Upper lobe of left lung (tissue), 6 donors: ENCODE measurements around the gene GPD1L. TPM values are rescaled to one million over a fixed set of nuclear protein-coding genes. Genes with fewer than 3 reads are reported as not detected.
"Not testable (repeated sequence)": the region's sequence is repeated elsewhere in the genome, so short reads cannot be mapped to it uniquely, and the experiment has no call there.

ENCODE experiments used
- ATAC-seq, 2 donors: fragments of 200-7000 bp; cut with Tn5 transposase; one replicate each; pipeline ENCODE4 v1.9.1; 2022; ENCODE audit warnings: mild to moderate bottlenecking in 2 of 2, moderate library complexity in 2 of 2; ENCODE audit not compliant: low FRiP score in 2 of 2
- DNase-seq, 2 donors: peaks; one replicate each; pipeline ENCODE4 v3.0.0-alpha.2; 2019 to 2020
- H3K27ac ChIP-seq, 4 donors: fragments of 200-600 bp; sonication (generic); one replicate each; pipeline ENCODE4 v1.5.1; 2016 to 2019
- H3K27me3 ChIP-seq, 4 donors: fragments of 200-600 bp; sonication (generic); one replicate each; pipeline ENCODE4 v1.5.1; 2017 to 2019
- H3K36me3 ChIP-seq, 4 donors: fragments of 200-600 bp; sonication (generic); one replicate each; pipeline ENCODE4 v1.5.1; 2016 to 2019
- H3K4me1 ChIP-seq, 4 donors: fragments of 200-600 bp; sonication (generic); one replicate each; pipeline ENCODE4 v1.5.1; 2018 to 2019
- H3K4me3 ChIP-seq, 4 donors: fragments of 200-600 bp; sonication (generic); one replicate each; pipeline ENCODE4 v1.5.1; 2017 to 2019; ENCODE audit warnings: mild to moderate bottlenecking in 2 of 4, moderate library complexity in 1 of 4
- H3K9me3 ChIP-seq, 4 donors: fragments of 200-600 bp; sonication (generic); one replicate each; pipeline ENCODE4 v1.5.1; 2018 to 2019
- CTCF ChIP-seq, 6 experiments: fragments of 450-650 bp in 4 of 6; fragments of 200-600 bp in 2 of 6; sonication (generic) in 2 of 6; IDR thresholded peaks; one replicate each; pipeline ENCODE4 v1.5.1; 2016 to 2019; ENCODE audit warnings: antibody characterized with exemption in 6 of 6
- EP300 ChIP-seq, 4 donors: sonication (generic); formaldehyde crosslinking; IDR thresholded peaks; one replicate each; pipeline ENCODE4 v1.5.1; 2017; ENCODE audit warnings: antibody characterized with exemption in 4 of 4, control low read depth in 2 of 4
- POLR2A ChIP-seq, 4 donors: fragments of 450-650 bp; IDR thresholded peaks; one replicate each; pipeline ENCODE4 v1.5.1; 2016 to 2017; ENCODE audit warnings: antibody characterized with exemption in 4 of 4, mild to moderate bottlenecking in 2 of 4
- POLR2AphosphoS5 ChIP-seq, 2 donors: sonication (generic); formaldehyde crosslinking; IDR thresholded peaks; one replicate each; pipeline ENCODE4 v1.5.1; 2017; ENCODE audit warnings: antibody characterized with exemption in 2 of 2
- WGBS, 2 donors: methylation state at CpG; one replicate each; pipeline ENCODE4 v1.1.5; 2017 to 2018; 5-methylcytosine and 5-hydroxymethylcytosine counted together
- total RNA-seq, 6 donors: library from RNA; depleted of rRNA in 4 of 6; stranded (reverse); fragments of >200 nt in 4 of 6; gene quantifications; one replicate each; pipeline versions ENCODE4 v1.1.0 to v1.2.1, GENCODE V29; 2016 to 2021
- donor health status: DM: no; HTN: no; CAD: no; lungs with moderate emphysema.
- donor health status: DM: no; HTN: yes; CAD: no; lungs with severe emphysema.

Gene GPD1L
- 100 to 1,000 TPM in 4 of 6 donors, 10 to 100 TPM in 2; 50.8 to 221 (median 115) TPM for total RNA-seq

DNA sequence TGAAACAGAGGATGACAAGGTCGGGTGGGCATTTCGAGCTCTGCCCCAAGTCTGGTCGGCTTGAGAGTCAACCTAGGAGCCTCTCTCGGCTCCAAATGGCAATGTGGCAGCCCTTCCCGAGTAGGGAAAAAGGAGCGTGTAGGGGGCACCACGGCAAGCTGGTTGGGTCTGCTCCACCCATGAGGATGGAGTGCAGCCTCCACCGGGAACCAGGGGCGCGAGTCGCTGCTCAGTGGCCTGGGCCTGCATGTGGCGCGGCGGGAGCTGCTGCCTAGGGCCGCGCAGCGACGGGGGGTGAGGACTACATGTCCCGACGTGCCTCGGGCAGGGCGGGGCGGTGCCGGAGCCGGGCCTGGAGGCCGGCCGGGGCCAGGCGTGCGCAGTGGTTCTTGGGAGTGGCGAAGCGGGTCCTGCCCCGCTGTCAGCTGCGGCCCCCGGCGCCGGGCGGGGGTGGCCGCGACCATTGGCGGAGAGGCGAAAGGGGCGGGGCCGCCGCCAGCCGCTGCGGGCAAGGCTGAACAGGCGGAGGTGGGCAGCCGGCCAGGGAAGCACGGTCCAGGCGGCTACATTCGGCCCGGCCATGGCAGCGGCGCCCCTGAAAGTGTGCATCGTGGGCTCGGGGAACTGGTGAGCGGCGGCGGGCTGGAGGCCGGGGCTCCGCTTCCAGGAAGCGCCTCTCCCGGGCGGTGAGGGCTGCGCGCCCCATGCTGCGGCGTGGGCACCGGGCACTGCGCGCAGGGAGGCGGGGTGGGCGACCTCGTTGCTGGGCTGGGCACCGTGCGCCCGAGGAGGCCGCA lies at the start of gene GPD1L:
TSS of gene GPD1L (plus strand) at position 489 of the 797 bp plus-strand sequence. CDS start at position 581, 92 bp downstream.
- TF ChIP-seq EP300 (IDR thresholded peaks at IDR 0.05) (no peak), CTCF (IDR thresholded peaks at IDR 0.05) (peak in 1 of 6 experiments; percentile 30), POLR2A (IDR thresholded peaks at IDR 0.05) (peak in 1 of 4 donors; percentile 77), POLR2AphosphoS5 (IDR thresholded peaks at IDR 0.05) (peak in 1 of 2 donors; percentile 47)
- ATAC-seq (peak; percentile 97 to 99), DNase-seq (peak; percentile 96 to 99)
- 6 to 38% methylated on average over 7 to 55 of the region's 78 CpGs for WGBS, 2 donors
- H3K36me3 ChIP-seq: no peaks in the 10 kb centered on the region
- H3K27me3 ChIP-seq: no peaks in the 10 kb centered on the region
- peaks cover 5 to 9% (median 8%) of the 10 kb centered on the region in 4 donors for H3K9me3 ChIP-seq
- H3K27ac ChIP-seq: peak within 1 kb of the TSS; percentile 83 to 91 (median 84)
- H3K4me1 ChIP-seq: peaks cover 40 to 49% (median 43%) of the 10 kb centered on the region in 4 donors
- peak within 1 kb of the TSS; percentile 50 to 99 (median 97) for H3K4me3 ChIP-seq

DNA sequence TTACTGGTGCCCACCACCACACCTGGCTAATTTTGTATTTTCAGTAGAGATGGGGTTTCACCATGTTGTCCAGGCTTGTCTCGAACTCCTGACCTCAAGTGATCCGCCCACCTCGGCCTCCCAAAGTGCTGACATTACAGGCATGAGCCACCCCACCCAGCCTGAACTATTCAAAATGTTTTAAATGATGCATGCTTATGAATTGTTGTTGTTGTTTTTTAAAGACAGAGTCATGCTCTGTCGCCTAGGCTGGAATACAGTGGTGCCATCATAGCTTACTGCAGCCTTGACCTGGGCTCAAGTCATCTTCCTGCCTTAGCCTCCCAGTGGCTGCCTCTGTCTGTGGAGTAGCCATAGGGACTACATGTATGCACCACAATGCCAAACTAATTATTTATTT lies 48.0 kb upstream of the GPD1L start:
- not testable (repeated sequence) for H3K36me3 ChIP-seq, H3K27me3 ChIP-seq, H3K4me3 ChIP-seq, H3K27ac ChIP-seq, H3K4me1 ChIP-seq, DNase-seq, ATAC-seq, H3K9me3 ChIP-seq
- 91% methylated on average over 4 of the region's 4 CpGs for WGBS, 2 donors

DNA sequence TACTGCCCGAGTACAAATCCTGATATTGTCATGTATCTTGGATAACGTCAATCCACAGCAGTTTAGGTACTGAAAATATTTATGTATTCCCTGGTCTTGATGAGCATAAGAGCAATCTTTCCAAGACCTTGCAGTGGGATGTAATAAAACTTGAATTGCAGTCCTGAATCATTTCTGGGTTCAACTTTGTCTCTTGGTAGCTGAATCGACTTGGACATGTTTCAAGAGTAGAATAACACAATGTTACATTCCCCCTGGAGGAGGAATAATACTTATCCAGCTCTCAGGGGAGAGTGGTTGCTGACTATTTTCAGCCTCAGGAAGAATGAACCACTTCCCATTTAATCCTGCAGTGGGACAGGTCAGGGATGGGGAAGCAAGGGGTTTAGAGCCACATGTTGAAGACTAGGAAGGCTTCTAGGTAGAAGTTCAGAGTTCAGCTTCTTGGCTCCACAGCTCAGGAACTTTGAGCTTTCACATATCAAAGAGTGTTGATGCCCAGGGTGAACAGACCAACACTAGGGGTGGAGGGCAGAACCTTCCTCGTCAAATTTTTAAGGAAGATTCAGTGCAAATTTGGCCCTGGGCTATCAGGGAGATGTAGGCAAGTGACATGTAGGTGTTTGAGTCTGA lies 43.4 kb upstream of the GPD1L start:
- DNase-seq (no peak), ATAC-seq (no peak)
- TF ChIP-seq POLR2A (IDR thresholded peaks at IDR 0.05): no peak
- TF ChIP-seq POLR2AphosphoS5 (IDR thresholded peaks at IDR 0.05): no peak
- no peak for TF ChIP-seq EP300 (IDR thresholded peaks at IDR 0.05)
- no peak for TF ChIP-seq CTCF (IDR thresholded peaks at IDR 0.05)
- H3K27me3 ChIP-seq: no peaks in the 10 kb centered on the region
- H3K4me3 ChIP-seq: no peak overlapping the region
- H3K36me3 ChIP-seq: no peaks in the 10 kb centered on the region
- H3K9me3 ChIP-seq: no peaks in the 10 kb centered on the region
- no peak overlapping the region for H3K27ac ChIP-seq
- WGBS, 2 donors: 78 to 84% methylated on average over 3 to 4 of the region's 4 CpGs
- H3K4me1 ChIP-seq: no peaks in the 10 kb centered on the region

DNA sequence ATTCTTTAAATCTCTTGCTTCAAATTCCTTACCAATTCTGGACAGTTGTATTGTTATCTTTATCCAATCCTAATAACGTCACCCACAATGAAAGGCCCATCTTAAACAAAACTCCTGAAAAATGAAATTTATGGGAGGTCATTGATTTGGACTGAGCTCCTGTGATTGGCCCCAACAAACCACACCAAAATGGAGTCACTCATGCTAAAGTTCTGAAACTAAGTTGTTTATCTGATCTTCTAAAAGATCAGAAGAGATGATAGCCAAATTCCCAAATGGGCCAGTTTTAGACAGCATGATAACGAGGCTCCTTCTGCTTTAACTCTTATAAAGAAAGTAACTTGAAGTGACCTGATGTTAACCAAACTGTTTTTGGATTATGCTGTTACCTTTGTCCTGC lies 39.7 kb upstream of the GPD1L start:
- TF ChIP-seq CTCF (IDR thresholded peaks at IDR 0.05): no peak
- ATAC-seq: no peak
- WGBS, 2 donors: 83 to 95% methylated on average over 2 of the region's 2 CpGs

DNA sequence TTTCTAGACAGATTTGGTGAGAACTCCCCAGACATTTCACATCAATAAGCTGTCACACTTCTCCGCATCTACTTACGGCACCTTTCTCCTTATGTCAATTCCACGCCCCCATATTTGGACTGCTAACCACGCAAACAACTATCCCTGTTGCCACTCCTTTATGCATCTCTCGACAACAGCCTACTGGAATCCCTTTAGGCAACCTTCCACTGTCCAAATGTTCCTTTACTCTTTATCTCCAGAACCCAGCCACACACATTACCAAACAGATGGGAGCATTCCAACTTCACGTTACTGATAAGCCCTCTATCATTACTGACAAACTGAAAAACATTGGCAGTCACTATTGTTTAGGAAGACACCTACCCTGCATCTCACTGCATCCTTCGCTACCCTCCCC lies 32.2 kb upstream of the GPD1L start:
- not testable (repeated sequence) for H3K36me3 ChIP-seq, H3K4me1 ChIP-seq, H3K27me3 ChIP-seq, H3K4me3 ChIP-seq, H3K9me3 ChIP-seq, DNase-seq, ATAC-seq, H3K27ac ChIP-seq
- 85 to 87% methylated on average over 7 of the region's 7 CpGs for WGBS, 2 donors

More for the DNA sequence above, 39.7 kb upstream of the GPD1L start:
- no peak for DNase-seq
- Histone ChIP-seq H3K27me3 (no peaks in the 10 kb centered on the region), H3K4me1 (no peaks in the 10 kb centered on the region), H3K4me3 (no peak overlapping the region), H3K27ac (no peak overlapping the region), H3K36me3 (no peaks in the 10 kb centered on the region), H3K9me3 (no peaks in the 10 kb centered on the region)
